HFFc6 (cell line): ENCODE results near the gene SAMD8. TPM values are rescaled to one million over a fixed set of nuclear protein-coding genes. Genes with fewer than 3 reads are reported as not detected.
"Not testable (repeated sequence)": the region's sequence is repeated elsewhere in the genome, so short reads cannot be mapped to it uniquely, and the experiment has no call there.

Experiments
- DNase-seq: peaks from one replicate; pipeline ENCODE4 v3.0.0-alpha.2; 2018
- H3K27ac Mint-ChIP-seq: 2 replicates; pipeline ENCODE4 v1.8.0; 2020; ENCODE audit warnings: mild to moderate bottlenecking, mixed read lengths
- H3K27me3 Mint-ChIP-seq: 2 replicates; pipeline ENCODE4 v1.8.0; 2021; ENCODE audit warnings: mild to moderate bottlenecking, moderate library complexity, mixed read lengths; ENCODE audit not compliant: insufficient read depth
- H3K36me3 Mint-ChIP-seq: 2 replicates; pipeline ENCODE4 v1.8.0; 2021; ENCODE audit warnings: low read depth, mixed read lengths
- H3K4me1 Mint-ChIP-seq: 2 replicates; pipeline ENCODE4 v1.8.0; 2020; ENCODE audit warnings: low read depth, mixed read lengths
- H3K4me3 Mint-ChIP-seq: 2 replicates; pipeline ENCODE4 v1.8.0; 2020; ENCODE audit warnings: mild to moderate bottlenecking, moderate library complexity, mixed read lengths
- H3K9me3 Mint-ChIP-seq: 2 replicates; pipeline ENCODE4 v1.8.0; 2020; ENCODE audit warnings: mild to moderate bottlenecking, mixed read lengths
- total RNA-seq, 6 experiments: library from RNA; stranded (reverse); fragmentation: NEBNext Ultra II Directional; extraction: Animal tissue kit (Norgen Biotek cat#: 25700); gene quantifications; 2 replicates in 1 of 6; 3 replicates in 5 of 6; pipeline ENCODE4 v1.2.3, GENCODE V29; 2021
- TF ChIP-seq, protein P1 (sequence below): fragments of 200-600 bp; sonication (generic); IDR thresholded peaks from 2 replicates; pipeline ENCODE4 v1.5.0; 2021; ENCODE audit warnings: antibody characterized with exemption, mild to moderate bottlenecking

The SAMD8 gene
- total RNA-seq, 6 experiments from 2014 or later: 26.5 to 31.5 (median 29.9) TPM

- Mint-ChIP-seq H3K4me3 (no peak overlapping the region), H3K36me3 (no peaks in the 10 kb centered on the region; the same call in 1 of the 2 replicates), H3K4me1 (peaks cover 29% of the 10 kb centered on the region), H3K27ac (no peak overlapping the region), H3K27me3 (peaks cover 3% of the 10 kb centered on the region), H3K9me3 (no peaks in the 10 kb centered on the region)
- TF ChIP-seq, protein P1, sequence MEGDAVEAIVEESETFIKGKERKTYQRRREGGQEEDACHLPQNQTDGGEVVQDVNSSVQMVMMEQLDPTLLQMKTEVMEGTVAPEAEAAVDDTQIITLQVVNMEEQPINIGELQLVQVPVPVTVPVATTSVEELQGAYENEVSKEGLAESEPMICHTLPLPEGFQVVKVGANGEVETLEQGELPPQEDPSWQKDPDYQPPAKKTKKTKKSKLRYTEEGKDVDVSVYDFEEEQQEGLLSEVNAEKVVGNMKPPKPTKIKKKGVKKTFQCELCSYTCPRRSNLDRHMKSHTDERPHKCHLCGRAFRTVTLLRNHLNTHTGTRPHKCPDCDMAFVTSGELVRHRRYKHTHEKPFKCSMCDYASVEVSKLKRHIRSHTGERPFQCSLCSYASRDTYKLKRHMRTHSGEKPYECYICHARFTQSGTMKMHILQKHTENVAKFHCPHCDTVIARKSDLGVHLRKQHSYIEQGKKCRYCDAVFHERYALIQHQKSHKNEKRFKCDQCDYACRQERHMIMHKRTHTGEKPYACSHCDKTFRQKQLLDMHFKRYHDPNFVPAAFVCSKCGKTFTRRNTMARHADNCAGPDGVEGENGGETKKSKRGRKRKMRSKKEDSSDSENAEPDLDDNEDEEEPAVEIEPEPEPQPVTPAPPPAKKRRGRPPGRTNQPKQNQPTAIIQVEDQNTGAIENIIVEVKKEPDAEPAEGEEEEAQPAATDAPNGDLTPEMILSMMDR: no peak
- DNase-seq: no peak
These were observed 78.0 kb downstream of the SAMD8 start for GRCh38 chr10:75189266-75190096.

- Mint-ChIP-seq H3K27me3 (no peaks in the 10 kb centered on the region; the same call in none of the 2 replicates), H3K27ac (peak overlapping the region; percentile 87), H3K4me3 (peak overlapping the region; percentile 79), H3K36me3 (no peaks in the 10 kb centered on the region; the same call in 1 of the 2 replicates), H3K9me3 (no peaks in the 10 kb centered on the region), H3K4me1 (peaks cover 49% of the 10 kb centered on the region)
- TF ChIP-seq, protein P1: peak; percentile 53
- DNase-seq: peak; percentile 92
These were observed 80.5 kb downstream of the SAMD8 start for GRCh38 chr10:75191821-75192568.

GRCh38 chr10:75194625-75195024 lies 83.2 kb downstream of the SAMD8 start:
- Mint-ChIP-seq H3K27ac (peak overlapping the region; percentile 92), H3K4me1 (peaks cover 57% of the 10 kb centered on the region)
- not testable (repeated sequence) for H3K27me3 Mint-ChIP-seq, H3K4me3 Mint-ChIP-seq, DNase-seq, H3K36me3 Mint-ChIP-seq, H3K9me3 Mint-ChIP-seq

- peak; percentile 94 for DNase-seq
- TF ChIP-seq, protein P1: no peak
- Mint-ChIP-seq H3K27me3 (no peaks in the 10 kb centered on the region; the same call in 1 of the 2 replicates), H3K27ac (peak overlapping the region; percentile 92), H3K9me3 (no peaks in the 10 kb centered on the region), H3K4me1 (peaks cover 57% of the 10 kb centered on the region), H3K36me3 (no peaks in the 10 kb centered on the region; the same call in 1 of the 2 replicates), H3K4me3 (peak overlapping the region; percentile 75)
These were observed 83.7 kb downstream of the SAMD8 start for GRCh38 chr10:75195035-75195763.

DNA sequence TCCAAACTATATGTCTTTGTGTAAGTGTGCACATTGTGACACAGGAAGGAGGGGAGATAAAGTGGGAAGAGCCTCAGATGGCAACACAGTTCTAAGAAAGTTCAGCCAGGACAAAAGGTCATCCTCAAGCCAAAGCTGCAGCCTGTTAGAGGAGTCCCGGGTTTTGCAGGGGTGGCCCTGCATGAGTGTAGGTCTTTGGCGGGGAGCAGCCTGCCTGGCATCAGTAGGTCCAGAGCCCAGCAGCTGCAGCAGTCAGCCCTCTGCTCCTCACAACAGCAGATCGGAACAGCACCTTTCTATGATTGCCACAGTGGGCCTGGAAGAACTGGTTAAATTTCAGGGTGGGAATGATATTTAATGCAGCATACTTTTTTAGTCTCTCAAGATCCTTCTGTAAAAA lies 85.6 kb downstream of the SAMD8 start:
- H3K27me3 Mint-ChIP-seq: no peaks in the 10 kb centered on the region; the same call in 1 of the 2 replicates
- H3K9me3 Mint-ChIP-seq: no peaks in the 10 kb centered on the region
- peaks cover 52% of the 10 kb centered on the region for H3K4me1 Mint-ChIP-seq
- DNase-seq: no peak
- TF ChIP-seq, protein P1: no peak
- no peak overlapping the region for H3K4me3 Mint-ChIP-seq
- no peak overlapping the region for H3K27ac Mint-ChIP-seq
- no peaks in the 10 kb centered on the region; the same call in 1 of the 2 replicates for H3K36me3 Mint-ChIP-seq
